ENCODE results near the gene GANC.
A peak's percentile ranks its signal among the peaks of the same experiment; 100 is the strongest.

The GANC gene

GRCh38 chr15:42348083-42348482 is 75.1 kb downstream of the GANC start:
- DNase-seq: no peak

- DNase-seq: no peak
Observed at GRCh38 chr15:42349186-42349585, 76.2 kb downstream of the GANC start.

DNA sequence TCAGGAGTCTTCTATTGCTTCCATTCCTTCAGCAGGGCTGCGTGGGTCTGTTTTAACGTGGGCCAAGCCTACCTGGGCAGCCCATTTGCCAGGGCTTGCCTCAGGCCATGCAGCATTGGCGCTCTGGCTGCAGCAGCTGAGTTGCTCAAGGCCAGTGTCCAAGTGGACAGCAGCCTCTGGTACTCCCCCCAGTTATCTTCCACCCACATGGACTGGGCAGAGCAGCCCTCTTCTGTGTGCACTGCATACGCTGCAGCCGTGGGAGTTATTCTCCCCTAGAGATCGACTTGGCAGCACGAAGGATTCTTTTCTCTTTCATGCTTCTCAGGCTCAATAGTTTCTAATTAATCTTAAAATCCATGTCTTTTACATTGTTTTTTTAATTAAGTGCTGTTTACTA is 79.4 kb downstream of the GANC start:
- no peak for DNase-seq

GRCh38 chr15:42353061-42353460 is 80.1 kb downstream of the GANC start:
- no peak for DNase-seq

GRCh38 chr15:42354824-42355223 is 81.8 kb downstream of the GANC start:
- DNase-seq: no peak

DNA sequence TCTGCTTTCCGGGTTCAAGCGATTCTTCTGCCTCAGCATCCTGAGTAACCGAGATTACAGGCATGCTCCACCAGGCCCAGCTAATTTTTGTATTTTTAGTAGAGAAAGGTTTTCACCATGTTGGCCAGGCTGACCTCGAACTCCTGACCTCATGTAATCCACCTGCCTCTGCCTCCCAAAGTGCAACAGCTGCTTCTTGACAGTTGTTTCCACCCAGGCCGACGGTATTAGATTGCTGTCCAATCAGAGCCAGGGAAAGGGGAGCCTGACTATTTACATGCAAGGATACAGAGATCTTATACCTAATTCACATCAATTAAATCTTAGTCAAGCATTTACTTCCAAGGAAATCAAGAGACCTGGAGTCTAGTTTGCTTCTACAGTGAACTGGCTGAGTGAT is 82.3 kb downstream of the GANC start:
- no peak for DNase-seq

GRCh38 chr15:42356851-42357250 is 83.8 kb downstream of the GANC start:
- DNase-seq: no peak

- DNase-seq: no peak
Observed at GRCh38 chr15:42358141-42358540, 85.1 kb downstream of the GANC start.

- DNase-seq: no peak
Observed at GRCh38 chr15:42359249-42359648, 86.2 kb downstream of the GANC start, which contains the start of gene CAPN3. CAPN3 (plus strand) TSS chr15:42359501; CDS start chr15:42359806, 305 bp downstream.

DNA sequence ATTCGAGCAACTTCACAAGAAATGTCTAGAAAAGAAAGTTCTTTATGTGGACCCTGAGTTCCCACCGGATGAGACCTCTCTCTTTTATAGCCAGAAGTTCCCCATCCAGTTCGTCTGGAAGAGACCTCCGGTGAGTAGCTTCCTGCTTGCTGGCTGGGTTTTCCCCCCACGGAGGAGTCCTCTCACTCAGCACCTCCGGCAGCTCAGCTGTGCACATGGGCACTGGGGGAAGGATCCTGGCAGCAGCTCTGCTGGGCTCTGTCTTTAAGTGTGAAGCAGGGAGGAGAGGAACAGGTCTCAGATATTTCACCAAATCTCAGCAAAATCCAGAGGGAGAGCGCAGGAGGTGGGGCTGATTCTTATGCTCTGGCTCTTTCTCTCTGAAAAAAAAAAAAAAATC is 87.0 kb downstream of the GANC start:
- DNase-seq: no peak

DNA sequence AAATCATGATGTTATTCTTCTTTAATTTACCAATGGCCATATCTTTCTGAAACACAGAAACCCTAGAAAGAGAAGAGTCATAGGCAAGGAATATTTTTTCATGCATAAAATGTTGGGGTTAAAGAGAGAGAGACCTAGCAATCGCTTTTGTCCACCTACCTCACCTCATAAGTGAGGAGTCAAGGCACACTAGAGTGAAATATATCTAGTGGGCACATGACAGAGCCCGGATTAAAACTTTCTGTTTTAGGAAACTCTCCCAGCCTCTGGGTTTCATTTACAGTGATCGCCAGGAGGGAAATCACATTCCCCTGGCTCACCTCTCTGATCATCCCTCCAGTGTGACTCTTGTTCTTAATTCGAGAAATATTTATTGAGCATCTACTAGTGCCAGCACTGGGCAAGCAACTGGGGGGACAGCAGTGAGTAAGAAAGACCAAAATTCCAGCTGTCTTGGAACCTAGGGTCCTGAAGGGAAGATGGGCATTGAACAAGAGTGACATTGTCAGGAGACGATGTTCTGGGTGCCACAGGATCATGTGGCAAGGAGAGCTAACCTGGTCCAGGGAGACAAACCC is 87.6 kb downstream of the GANC start:
- DNase-seq: no peak

DNA sequence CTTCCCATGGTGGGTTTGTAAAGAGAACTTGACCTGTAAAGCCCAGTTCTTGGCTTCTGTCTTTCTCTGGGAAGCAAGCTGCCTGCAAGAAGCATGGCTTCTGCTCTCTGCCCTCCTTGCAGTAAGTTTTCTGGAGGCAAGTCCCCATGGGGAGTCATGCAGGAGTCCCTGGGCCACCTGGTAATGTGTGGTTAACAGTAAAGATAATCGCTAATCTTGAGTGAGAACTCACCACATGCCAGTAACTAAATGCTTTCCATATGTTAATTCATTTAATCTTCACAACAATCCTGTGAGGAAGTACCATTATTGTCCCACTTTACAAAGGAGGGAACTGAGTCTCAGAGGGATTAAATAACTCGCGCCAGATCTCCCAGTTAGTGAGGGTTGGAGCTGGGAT is 90.5 kb downstream of the GANC start:
- no peak for DNase-seq

DNA sequence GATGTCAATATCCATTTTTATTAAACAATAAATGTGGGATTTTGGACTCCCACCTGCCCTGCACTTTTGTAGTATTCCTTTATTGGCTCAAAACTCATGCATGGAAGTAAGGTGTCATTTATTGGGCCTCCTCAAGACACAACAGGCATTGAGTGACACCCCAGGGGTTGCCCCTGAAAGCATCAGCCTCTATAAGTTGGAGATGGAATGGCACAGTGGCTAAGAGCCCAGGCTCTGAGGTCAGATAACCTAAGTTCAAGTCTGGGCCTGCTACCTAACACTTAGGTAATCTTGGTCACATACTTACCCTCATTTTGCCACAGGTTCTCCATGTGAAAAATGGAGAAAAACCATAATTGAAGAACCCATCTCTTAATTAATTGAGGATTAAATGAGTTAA is 90.9 kb downstream of the GANC start:
- DNase-seq: no peak

GRCh38 chr15:42364529-42364928 is 91.5 kb downstream of the GANC start:
- DNase-seq: no peak

GRCh38 chr15:42365921-42366550 is 93.0 kb downstream of the GANC start:
- peak; percentile 61 for DNase-seq

GRCh38 chr15:42367041-42367440 is 94.0 kb downstream of the GANC start:
- DNase-seq: peak; percentile 91

DNA sequence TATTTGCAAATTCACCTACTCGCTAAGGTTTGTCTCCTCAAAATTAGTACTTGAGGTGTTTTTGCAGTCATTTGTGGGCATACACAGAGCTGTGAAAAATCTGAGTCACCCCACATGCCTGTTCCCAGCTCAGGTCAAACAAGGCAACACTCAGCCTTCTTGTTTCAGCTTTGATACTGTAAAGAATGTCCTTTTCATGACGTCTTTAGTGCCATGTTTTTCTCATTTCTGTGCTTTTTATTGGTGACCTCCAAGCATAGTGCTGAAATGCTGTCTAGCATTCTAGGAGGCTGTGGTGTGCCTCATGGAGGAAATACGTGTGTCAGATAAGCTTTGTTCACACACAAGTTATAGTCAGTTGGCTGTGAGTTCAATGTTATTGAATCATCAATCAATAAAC is 95.1 kb downstream of the GANC start:
- no peak for DNase-seq

DNA sequence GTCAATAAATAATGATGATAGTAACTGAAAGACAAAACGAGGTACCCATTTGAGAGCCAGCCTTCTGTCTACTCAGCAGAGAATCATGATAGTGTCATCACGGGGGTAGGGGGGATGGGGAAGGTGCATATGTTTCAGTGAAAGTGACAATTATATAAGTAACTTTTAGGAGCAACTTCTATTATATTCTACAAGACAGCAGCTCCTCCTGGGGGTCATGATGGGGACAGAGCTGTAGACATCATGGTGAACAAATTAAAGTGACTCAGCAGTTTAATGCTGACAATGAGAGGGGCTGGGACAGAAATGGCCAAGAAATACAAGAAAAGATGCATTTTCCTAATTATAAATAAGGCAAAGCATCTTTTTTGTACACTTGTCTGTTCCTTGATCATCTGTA is 98.1 kb downstream of the GANC start:
- peak; percentile 36 for DNase-seq

DNA sequence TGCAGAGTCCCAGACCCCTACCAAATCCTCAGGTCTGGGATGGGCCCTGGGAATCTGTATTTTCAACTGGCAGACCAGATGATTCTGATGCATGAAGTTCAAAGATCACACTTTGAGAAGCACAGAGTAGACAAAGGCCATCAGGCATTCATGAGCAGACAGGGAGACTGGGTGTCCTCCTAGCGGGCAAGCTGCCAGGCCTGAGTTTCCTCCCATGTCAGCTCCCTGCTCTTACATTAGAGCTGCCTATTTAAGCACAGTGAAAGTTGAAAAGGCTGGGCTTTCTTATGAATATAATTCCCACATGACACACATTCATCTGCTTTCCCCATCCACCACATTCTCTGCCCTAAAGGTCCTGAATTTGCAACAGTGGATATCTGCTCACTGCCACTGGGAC is 100.3 kb downstream of the GANC start:
- no peak for DNase-seq

DNA sequence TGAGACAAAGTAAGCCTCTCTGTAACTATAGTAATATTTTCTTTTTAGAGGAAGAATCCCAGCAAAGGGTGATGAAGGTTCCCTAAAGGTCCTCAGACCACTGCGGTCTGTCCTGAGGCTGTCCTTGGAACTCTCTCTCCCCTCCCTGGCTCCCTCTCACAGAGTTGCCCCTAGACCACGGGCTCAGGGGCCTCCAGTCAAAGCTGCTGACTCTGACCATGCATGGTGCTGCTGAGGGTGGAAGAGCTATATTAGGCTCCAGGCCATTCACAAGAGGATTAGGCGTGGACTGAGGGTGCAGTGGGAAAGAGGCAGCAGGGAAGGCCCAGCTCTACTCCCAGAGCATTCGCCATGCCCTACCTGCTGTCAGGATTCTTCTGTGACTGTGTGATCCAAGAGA is 100.9 kb downstream of the GANC start:
- DNase-seq: no peak

DNA sequence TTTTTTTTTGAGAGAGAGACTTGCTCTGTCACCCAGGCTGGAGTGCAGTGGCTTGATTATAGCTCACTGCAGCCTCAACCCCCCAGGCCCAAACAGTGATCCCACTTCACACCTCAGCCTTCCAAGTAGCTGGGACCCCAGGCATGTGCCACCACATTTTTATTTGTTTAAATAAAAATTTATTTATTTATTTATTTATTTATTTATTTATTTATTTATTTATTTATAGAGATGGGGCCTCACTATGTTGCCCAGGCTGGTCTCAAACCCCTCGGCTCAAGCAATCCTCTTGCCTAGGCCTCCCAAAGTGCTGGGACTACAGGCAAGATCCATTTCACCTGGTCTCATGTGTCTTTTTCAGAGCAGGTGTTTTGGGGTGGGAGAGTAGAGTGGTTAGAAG is 101.8 kb downstream of the GANC start:
- DNase-seq: no peak

- DNase-seq: no peak
Observed at GRCh38 chr15:42375252-42375651, 102.3 kb downstream of the GANC start.

DNA sequence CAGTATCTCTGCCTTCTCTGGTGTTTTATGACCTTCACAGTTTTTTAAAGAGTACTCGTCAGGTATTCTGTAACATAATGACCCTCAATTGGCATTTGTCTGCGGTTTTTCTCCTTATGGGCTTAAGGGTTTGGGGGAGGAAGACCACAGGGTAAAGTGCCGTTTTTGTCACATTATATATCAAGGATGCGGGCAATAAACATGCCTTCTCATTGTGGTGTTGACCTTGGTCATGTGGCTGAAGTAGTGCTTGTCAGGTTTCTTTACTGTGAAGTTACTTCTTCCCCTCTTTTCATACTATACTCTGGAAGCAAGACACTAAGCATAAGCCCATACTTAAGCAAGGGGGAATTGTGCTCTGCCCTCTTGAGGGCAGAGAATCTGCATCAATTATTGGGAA is 102.9 kb downstream of the GANC start:
- peak; percentile 29 for DNase-seq

- no peak for DNase-seq
Observed at GRCh38 chr15:42378011-42378410, 105.0 kb downstream of the GANC start.

DNA sequence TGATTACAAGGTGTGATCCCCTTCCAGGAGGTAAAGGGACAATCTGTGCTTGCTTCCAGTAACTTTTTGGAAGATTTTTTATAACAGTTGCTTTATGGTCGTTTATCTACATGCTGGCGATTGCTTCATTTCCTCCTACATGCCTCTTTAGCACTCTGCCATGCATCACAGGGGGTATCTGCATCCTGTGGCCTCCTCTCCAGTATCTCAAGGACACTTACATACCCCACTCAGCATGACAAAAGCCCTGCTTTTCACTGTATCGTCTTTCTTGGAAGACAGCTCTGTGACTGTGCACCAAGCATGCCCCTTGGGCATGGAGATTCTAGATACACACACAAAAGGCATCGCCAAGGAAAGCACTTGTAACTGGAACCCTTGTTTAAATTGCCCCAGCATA is 111.6 kb downstream of the GANC start:
- DNase-seq: no peak
